OCI-LY1 (cell line): Measurements from ENCODE around the gene GJD3.

ENCODE experiments used
- H2AFZ ChIP-seq: fragments of 200-600 bp; sonication (generic), shearing (Covaris generic); 2 replicates; pipeline ENCODE4 v1.6.0; 2014; ENCODE audit warnings: antibody characterized with exemption, mild to moderate bottlenecking, low read length
- H3F3A ChIP-seq: fragments of 200-600 bp; sonication (generic), shearing (Covaris generic); 2 replicates; pipeline ENCODE4 v1.6.0; 2014; ENCODE audit warnings: mild to moderate bottlenecking, antibody characterized with exemption, low read length, moderate library complexity; ENCODE audit not compliant: insufficient read depth
- H3K27ac ChIP-seq: fragments of 200-600 bp; sonication (generic); 2 replicates; pipeline ENCODE4 v1.5.1; 2014; ENCODE audit warnings: low read length, mixed run types, mild to moderate bottlenecking, low read depth; ENCODE audit not compliant: poor library complexity, severe bottlenecking
- H3K27me3 ChIP-seq: fragments of 200-600 bp; sonication (generic); 2 replicates; pipeline ENCODE4 v1.6.0; 2014; ENCODE audit warnings: antibody characterized with exemption, mild to moderate bottlenecking, low read length, moderate library complexity; ENCODE audit not compliant: insufficient read depth
- H3K36me3 ChIP-seq: fragments of 200-600 bp; sonication (generic); 2 replicates; pipeline ENCODE4 v1.6.1; 2014; ENCODE audit warnings: mild to moderate bottlenecking, antibody characterized with exemption, low read length, moderate library complexity, mixed read lengths; ENCODE audit not compliant: insufficient read depth
- H3K4me1 ChIP-seq: fragments of 200-600 bp; sonication (generic); 2 replicates; pipeline ENCODE4 v1.5.1; 2014; ENCODE audit warnings: mild to moderate bottlenecking, low read length, moderate library complexity; ENCODE audit not compliant: insufficient read depth, severe bottlenecking
- H3K4me2 ChIP-seq: fragments of 200-600 bp; sonication (generic), shearing (Covaris generic); 2 replicates; pipeline ENCODE4 v1.6.1; 2014; ENCODE audit warnings: low read length
- H3K4me3 ChIP-seq: fragments of 200-600 bp; sonication (generic); 2 replicates; pipeline ENCODE4 v1.5.1; 2014; ENCODE audit warnings: low read length, low read depth, mild to moderate bottlenecking, mixed read lengths; ENCODE audit not compliant: poor library complexity, severe bottlenecking
- H3K79me2 ChIP-seq: fragments of 200-600 bp; shearing (Covaris generic); 2 replicates; pipeline ENCODE4 v1.6.1; 2016; ENCODE audit warnings: mixed run types, low read length, mixed read lengths; ENCODE audit not compliant: insufficient read depth
- H3K9ac ChIP-seq: fragments of 200-600 bp; sonication (generic), shearing (Covaris generic); 2 replicates; pipeline ENCODE4 v1.6.1; 2014; ENCODE audit warnings: mild to moderate bottlenecking, low read length, mixed read lengths
- H3K9me2 ChIP-seq: fragments of 200-600 bp; sonication (generic), shearing (Covaris generic); 2 replicates; pipeline ENCODE4 v1.6.1; 2014; ENCODE audit warnings: low read depth, mild to moderate bottlenecking, low read length, mixed read lengths
- H3K9me3 ChIP-seq: fragments of 200-600 bp; shearing (Covaris generic); 2 replicates; pipeline ENCODE4 v1.6.1; 2014; ENCODE audit warnings: low read length, mixed read lengths
- H4K20me1 ChIP-seq: fragments of 200-600 bp; sonication (generic), shearing (Covaris generic); 2 replicates; pipeline ENCODE4 v1.6.0; 2016; ENCODE audit warnings: mild to moderate bottlenecking, low read length; ENCODE audit not compliant: insufficient read depth
- EZH2 ChIP-seq: fragments of 200-600 bp; sonication (generic), shearing (Covaris generic); IDR thresholded peaks from 2 replicates; pipeline ENCODE4 v1.8.0; 2017; ENCODE audit warnings: borderline replicate concordance, mixed run types, mild to moderate bottlenecking, antibody characterized with exemption, low read length, moderate library complexity, mixed read lengths
- TF ChIP-seq, protein P1 (sequence below): fragments of 200-600 bp; sonication (generic), shearing (Covaris generic); IDR thresholded peaks from 2 replicates; pipeline ENCODE4 v1.5.1; 2017; ENCODE audit warnings: mild to moderate bottlenecking, antibody characterized with exemption, low read length, moderate library complexity, mixed read lengths

Gene GJD3

DNA sequence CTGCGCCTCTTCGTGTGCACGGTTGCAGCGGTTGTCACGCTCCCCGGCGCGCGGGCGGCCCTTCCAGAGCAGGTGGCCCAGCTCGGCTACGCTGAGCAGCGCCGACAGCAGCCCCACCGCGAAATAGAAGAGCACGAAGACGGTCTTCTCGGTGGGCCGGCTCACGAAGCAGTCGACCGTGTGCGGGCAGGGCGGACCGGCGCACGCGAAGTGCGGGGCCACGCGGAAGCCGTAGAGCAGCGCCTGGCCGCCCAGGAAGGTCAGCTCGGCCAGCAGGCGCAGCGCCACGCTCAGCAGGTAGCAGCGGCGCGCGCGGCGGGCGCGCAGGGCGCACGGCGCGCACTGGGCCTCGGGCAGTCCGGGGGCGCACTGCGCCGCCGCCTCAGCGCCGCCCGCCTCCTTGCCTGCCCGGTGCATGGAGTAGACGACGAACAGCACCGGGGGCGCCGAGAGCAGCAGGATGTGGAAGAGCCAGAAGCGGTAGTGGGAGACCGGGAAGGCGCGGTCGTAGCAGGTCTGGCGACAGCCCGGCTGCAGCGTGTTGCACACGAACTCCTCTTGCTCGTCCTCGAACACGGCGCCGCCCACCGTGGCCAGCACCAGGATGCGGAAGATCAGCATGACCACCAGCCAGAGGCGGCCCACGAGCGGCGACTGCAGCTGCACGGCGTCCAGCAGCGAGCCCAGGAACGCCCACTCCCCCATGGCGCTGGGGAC is 1.3 kb downstream of the GJD3 start:
- H2AFZ ChIP-seq: no peak overlapping the region

DNA sequence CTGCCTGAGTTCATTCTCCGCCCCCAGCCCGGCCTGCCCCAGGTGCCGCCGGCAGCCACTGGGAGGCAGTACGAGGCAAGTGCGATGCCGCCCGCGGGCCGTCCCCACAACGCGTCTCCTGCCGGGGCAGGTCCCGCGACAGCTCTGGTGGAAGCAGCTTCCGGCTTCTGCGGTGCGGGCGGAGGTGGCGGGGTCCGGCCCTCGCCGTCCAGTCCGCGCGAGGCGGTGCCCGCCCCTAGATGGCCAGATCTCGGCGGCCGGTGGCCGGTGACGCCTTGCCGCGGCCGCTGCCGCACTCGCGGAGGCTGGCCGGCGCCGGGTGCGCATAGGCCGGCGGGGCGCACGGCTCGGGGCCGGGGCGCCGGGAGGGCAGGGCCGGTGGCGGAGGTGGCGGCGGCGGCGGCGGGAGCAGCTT is 1.8 kb downstream of the GJD3 start:
- peaks cover 11% of the 10 kb centered on the region for H3K4me1 ChIP-seq
- H3K9me3 ChIP-seq: no peaks in the 10 kb centered on the region
- no peak overlapping the region for H3K27ac ChIP-seq
- no peaks in the 10 kb centered on the region for H3F3A ChIP-seq
- no peaks in the 10 kb centered on the region for H3K9me2 ChIP-seq
- no peak overlapping the region; the same call in 1 of the 2 replicates for H3K9ac ChIP-seq
- no peaks in the 10 kb centered on the region for H3K36me3 ChIP-seq
- TF ChIP-seq EZH2: no peak
- TF ChIP-seq, protein P1, sequence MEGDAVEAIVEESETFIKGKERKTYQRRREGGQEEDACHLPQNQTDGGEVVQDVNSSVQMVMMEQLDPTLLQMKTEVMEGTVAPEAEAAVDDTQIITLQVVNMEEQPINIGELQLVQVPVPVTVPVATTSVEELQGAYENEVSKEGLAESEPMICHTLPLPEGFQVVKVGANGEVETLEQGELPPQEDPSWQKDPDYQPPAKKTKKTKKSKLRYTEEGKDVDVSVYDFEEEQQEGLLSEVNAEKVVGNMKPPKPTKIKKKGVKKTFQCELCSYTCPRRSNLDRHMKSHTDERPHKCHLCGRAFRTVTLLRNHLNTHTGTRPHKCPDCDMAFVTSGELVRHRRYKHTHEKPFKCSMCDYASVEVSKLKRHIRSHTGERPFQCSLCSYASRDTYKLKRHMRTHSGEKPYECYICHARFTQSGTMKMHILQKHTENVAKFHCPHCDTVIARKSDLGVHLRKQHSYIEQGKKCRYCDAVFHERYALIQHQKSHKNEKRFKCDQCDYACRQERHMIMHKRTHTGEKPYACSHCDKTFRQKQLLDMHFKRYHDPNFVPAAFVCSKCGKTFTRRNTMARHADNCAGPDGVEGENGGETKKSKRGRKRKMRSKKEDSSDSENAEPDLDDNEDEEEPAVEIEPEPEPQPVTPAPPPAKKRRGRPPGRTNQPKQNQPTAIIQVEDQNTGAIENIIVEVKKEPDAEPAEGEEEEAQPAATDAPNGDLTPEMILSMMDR: peak; percentile 85
- H3K4me2 ChIP-seq: peak overlapping the region; percentile 59
- no peak overlapping the region for H2AFZ ChIP-seq
- H3K27me3 ChIP-seq: no peaks in the 10 kb centered on the region
- H3K4me3 ChIP-seq: peak overlapping the region; percentile 58
- no peaks in the 10 kb centered on the region for H3K79me2 ChIP-seq
- H4K20me1 ChIP-seq: no peaks in the 10 kb centered on the region

More for the DNA sequence above, 1.3 kb downstream of the GJD3 start:
- Histone ChIP-seq H3K4me1 (peaks cover 11% of the 10 kb centered on the region), H3F3A (no peaks in the 10 kb centered on the region), H3K4me3 (peak overlapping the region; percentile 58), H3K9ac (no peak overlapping the region; the same call in 1 of the 2 replicates), H3K27ac (no peak overlapping the region), H3K79me2 (no peaks in the 10 kb centered on the region), H3K9me2 (no peaks in the 10 kb centered on the region), H3K9me3 (no peaks in the 10 kb centered on the region), H4K20me1 (no peaks in the 10 kb centered on the region), H3K27me3 (no peaks in the 10 kb centered on the region), H3K36me3 (no peaks in the 10 kb centered on the region), H3K4me2 (peak overlapping the region; percentile 59)
- TF ChIP-seq EZH2: no peak
- TF ChIP-seq, protein P1: no peak

DNA sequence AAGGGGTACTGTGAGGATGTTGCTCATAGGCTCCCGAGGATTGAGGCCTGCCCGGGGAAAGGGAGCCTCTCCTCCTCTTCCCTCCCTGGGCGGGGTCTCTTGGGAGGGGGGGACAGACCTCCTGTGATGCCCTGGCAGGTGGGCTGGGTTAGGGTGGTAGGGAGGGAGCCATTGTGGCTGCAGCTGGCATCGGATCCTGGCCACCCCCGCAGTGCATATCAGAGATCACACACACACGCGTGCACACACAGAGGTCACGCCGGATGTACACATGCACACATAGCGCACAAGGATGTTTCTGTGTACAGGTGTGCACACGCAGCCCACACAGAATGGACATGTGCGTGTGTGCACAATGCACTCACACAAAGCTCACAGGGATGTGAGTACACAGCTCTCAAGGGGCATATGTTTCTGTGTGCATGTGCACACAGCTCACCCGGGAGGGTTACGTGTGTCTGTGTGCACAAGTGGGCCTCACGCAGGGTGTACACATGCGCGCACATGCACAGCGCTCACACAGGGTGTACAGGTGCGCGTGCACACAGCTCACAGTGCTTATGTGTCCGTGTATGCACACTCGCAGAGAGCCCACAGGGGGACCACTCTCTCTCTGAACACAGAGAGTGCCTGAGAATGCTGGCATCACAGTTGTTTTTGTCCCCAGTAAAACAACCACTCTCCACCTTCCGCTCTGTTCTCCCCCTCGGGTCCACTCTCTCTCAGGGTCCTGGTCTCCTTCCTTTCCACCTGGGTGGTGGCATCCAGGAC is 2.4 kb downstream of the GJD3 start:
- no peak overlapping the region for H2AFZ ChIP-seq
- H3K4me3 ChIP-seq: peak overlapping the region; percentile 58
- no peaks in the 10 kb centered on the region for H3K9me3 ChIP-seq
- H3K27me3 ChIP-seq: no peaks in the 10 kb centered on the region
- no peaks in the 10 kb centered on the region for H3K79me2 ChIP-seq
- peak overlapping the region; percentile 59 for H3K4me2 ChIP-seq
- no peak overlapping the region for H3K9ac ChIP-seq
- H3K27ac ChIP-seq: no peak overlapping the region
- no peaks in the 10 kb centered on the region for H3F3A ChIP-seq
- no peaks in the 10 kb centered on the region for H3K9me2 ChIP-seq
- no peaks in the 10 kb centered on the region for H4K20me1 ChIP-seq
- no peaks in the 10 kb centered on the region for H3K36me3 ChIP-seq
- TF ChIP-seq, protein P1: no peak
- TF ChIP-seq EZH2: no peak
- peaks cover 11% of the 10 kb centered on the region for H3K4me1 ChIP-seq
